Prostate gland (tissue), 2 donors: Measurements from ENCODE around the gene LGALS3BP. TPM values are rescaled to one million over a fixed set of nuclear protein-coding genes. Genes with fewer than 3 reads are reported as not detected.

Experiments used
- DNase-seq: peaks from one replicate; pipeline ENCODE4 v3.0.0-alpha.2; 2019; ENCODE audit warnings: low spot score
- H3K27ac ChIP-seq, 2 donors: fragments of 200-600 bp; sonication (generic); 2 replicates each; pipeline ENCODE4 v1.5.1; 2017 to 2019
- H3K27me3 ChIP-seq: fragments of 200-600 bp; sonication (generic); replicated peaks from 2 replicates; pipeline ENCODE4 v1.5.1; 2019; ENCODE audit not compliant: insufficient read depth
- H3K36me3 ChIP-seq, 2 donors: fragments of 200-600 bp; sonication (generic); 1 replicate in 1 of 2; 2 replicates in 1 of 2; pipeline versions ENCODE4 v1.5.1 to v1.8.1; 2017 to 2019
- H3K4me1 ChIP-seq: fragments of 200-600 bp; sonication (generic); replicated peaks from 2 replicates; pipeline ENCODE4 v1.5.1; 2019
- H3K4me3 ChIP-seq, 2 donors: fragments of 200-600 bp; sonication (generic); 2 replicates each; pipeline ENCODE4 v1.5.1; 2017 to 2019
- H3K9me3 ChIP-seq: fragments of 200-600 bp; sonication (generic); 2 replicates; pipeline ENCODE4 v1.5.1; 2017
- POLR2A ChIP-seq: fragments of 450-650 bp; IDR thresholded peaks from one replicate; pipeline ENCODE4 v1.6.1; 2016; ENCODE audit warnings: antibody characterized with exemption, mild to moderate bottlenecking
- POLR2AphosphoS5 ChIP-seq: sonication (generic); formaldehyde crosslinking; IDR thresholded peaks from one replicate; pipeline ENCODE4 v1.6.1; 2017; ENCODE audit warnings: antibody characterized with exemption
- WGBS: methylation state at CpG from one replicate; pipeline ENCODE4 v1.1.5; 2018; 5-methylcytosine and 5-hydroxymethylcytosine counted together
- intact Hi-C: fragments of 100-400 bp; cut with DNase I; formaldehyde crosslinking; loops from one replicate; pipeline ENCODE4 v1.14.2; 2022
- total RNA-seq, 2 donors: library from RNA; depleted of rRNA; stranded (reverse); fragments of >200 nt; gene quantifications; one replicate each; pipeline ENCODE4 v1.1.0, GENCODE V29; 2016
- TF ChIP-seq, protein P1 (sequence below), 4 experiments: fragments of 200-600 bp in 2 of 4; fragments of 450-650 bp in 2 of 4; sonication (generic) in 2 of 4; IDR thresholded peaks; 1 replicate in 3 of 4; 2 replicates in 1 of 4; pipeline ENCODE4 v1.5.1; 2016 to 2019; ENCODE audit warnings: antibody characterized with exemption in 4 of 4, mild to moderate bottlenecking in 2 of 4, moderate library complexity in 2 of 4

Gene LGALS3BP, protein sequence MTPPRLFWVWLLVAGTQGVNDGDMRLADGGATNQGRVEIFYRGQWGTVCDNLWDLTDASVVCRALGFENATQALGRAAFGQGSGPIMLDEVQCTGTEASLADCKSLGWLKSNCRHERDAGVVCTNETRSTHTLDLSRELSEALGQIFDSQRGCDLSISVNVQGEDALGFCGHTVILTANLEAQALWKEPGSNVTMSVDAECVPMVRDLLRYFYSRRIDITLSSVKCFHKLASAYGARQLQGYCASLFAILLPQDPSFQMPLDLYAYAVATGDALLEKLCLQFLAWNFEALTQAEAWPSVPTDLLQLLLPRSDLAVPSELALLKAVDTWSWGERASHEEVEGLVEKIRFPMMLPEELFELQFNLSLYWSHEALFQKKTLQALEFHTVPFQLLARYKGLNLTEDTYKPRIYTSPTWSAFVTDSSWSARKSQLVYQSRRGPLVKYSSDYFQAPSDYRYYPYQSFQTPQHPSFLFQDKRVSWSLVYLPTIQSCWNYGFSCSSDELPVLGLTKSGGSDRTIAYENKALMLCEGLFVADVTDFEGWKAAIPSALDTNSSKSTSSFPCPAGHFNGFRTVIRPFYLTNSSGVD
- total RNA-seq: 100 to 1,000 TPM; 570 to 890 TPM

GRCh38 chr17:78979780-78980623 is at the start of gene LGALS3BP:
Gene LGALS3BP, minus strand, starts transcription at chr17:78979923. Its CDS starts 2,732 bp downstream, at chr17:78977191.
- intact Hi-C loops: no loop called here
- Histone ChIP-seq H3K4me3 (peak within 1 kb of the TSS; percentile 24 to 31), H3K27me3 (no peaks in the 10 kb centered on the region), H3K36me3 (no peaks in the 10 kb centered on the region), H3K4me1 (peaks cover 33% of the 10 kb centered on the region), H3K27ac (peak within 1 kb of the TSS; percentile 71 to 74), H3K9me3 (no peaks in the 10 kb centered on the region)
- TF ChIP-seq, protein P1, sequence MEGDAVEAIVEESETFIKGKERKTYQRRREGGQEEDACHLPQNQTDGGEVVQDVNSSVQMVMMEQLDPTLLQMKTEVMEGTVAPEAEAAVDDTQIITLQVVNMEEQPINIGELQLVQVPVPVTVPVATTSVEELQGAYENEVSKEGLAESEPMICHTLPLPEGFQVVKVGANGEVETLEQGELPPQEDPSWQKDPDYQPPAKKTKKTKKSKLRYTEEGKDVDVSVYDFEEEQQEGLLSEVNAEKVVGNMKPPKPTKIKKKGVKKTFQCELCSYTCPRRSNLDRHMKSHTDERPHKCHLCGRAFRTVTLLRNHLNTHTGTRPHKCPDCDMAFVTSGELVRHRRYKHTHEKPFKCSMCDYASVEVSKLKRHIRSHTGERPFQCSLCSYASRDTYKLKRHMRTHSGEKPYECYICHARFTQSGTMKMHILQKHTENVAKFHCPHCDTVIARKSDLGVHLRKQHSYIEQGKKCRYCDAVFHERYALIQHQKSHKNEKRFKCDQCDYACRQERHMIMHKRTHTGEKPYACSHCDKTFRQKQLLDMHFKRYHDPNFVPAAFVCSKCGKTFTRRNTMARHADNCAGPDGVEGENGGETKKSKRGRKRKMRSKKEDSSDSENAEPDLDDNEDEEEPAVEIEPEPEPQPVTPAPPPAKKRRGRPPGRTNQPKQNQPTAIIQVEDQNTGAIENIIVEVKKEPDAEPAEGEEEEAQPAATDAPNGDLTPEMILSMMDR (IDR thresholded peaks at IDR 0.05): no peak
- TF ChIP-seq POLR2AphosphoS5 (peak; percentile 84), POLR2A (peak; percentile 37)
- DNase-seq: peak; percentile 53
- WGBS: 27% methylated on average over 16 of the region's 16 CpGs

- no peak for DNase-seq
- 83% methylated on average over 17 of the region's 17 CpGs for WGBS
- no peaks in the 10 kb centered on the region for H3K9me3 ChIP-seq
- no peaks in the 10 kb centered on the region for H3K36me3 ChIP-seq
- H3K4me1 ChIP-seq: peaks cover 27% of the 10 kb centered on the region
- H3K4me3 ChIP-seq: no peak overlapping the region
- no peak for TF ChIP-seq POLR2A
- TF ChIP-seq, protein P1 (IDR thresholded peaks at IDR 0.05): peak in 1 of 4 experiments; percentile 15
- H3K27me3 ChIP-seq: no peaks in the 10 kb centered on the region
- H3K27ac ChIP-seq: peak overlapping the region; percentile 25 to 83
- intact Hi-C loops: no loop called here
Measured at GRCh38 chr17:79028496-79029326, 49.0 kb upstream of the LGALS3BP start.

- H3K4me1 ChIP-seq: peaks cover 22% of the 10 kb centered on the region
- no peaks in the 10 kb centered on the region for H3K9me3 ChIP-seq
- no peaks in the 10 kb centered on the region for H3K27me3 ChIP-seq
- no peaks in the 10 kb centered on the region for H3K36me3 ChIP-seq
- 37% methylated on average over 16 of the region's 16 CpGs for WGBS
- DNase-seq: no peak
- no peak for TF ChIP-seq POLR2A
- TF ChIP-seq, protein P1 (IDR thresholded peaks at IDR 0.05): no peak
- no peak for TF ChIP-seq POLR2AphosphoS5
- intact Hi-C loops: no loop called here
- no peak overlapping the region for H3K4me3 ChIP-seq
- H3K27ac ChIP-seq: peak overlapping the region; percentile 51 to 83
Measured at GRCh38 chr17:79027925-79028491, 48.3 kb upstream of the LGALS3BP start.

GRCh38 chr17:79027274-79027924 is 47.7 kb upstream of the LGALS3BP start:
- 54% methylated on average over 10 of the region's 10 CpGs for WGBS
- intact Hi-C loops: no loop called here
- Histone ChIP-seq H3K4me3 (no peak overlapping the region), H3K9me3 (no peaks in the 10 kb centered on the region), H3K36me3 (no peaks in the 10 kb centered on the region), H3K27ac (peak overlapping the region; percentile 51 to 83), H3K4me1 (peaks cover 22% of the 10 kb centered on the region), H3K27me3 (no peaks in the 10 kb centered on the region)
- DNase-seq: no peak
- no peak for TF ChIP-seq POLR2A
- TF ChIP-seq, protein P1 (IDR thresholded peaks at IDR 0.05): no peak
- TF ChIP-seq POLR2AphosphoS5: no peak
